HepG2 (cell line): Measurements from ENCODE around the gene TMED6. TPM values are rescaled to one million over a fixed set of nuclear protein-coding genes. Genes with fewer than 3 reads are reported as not detected.

Experiments used
- EEA1 ChIP-seq: sonication (generic); formaldehyde crosslinking; IDR thresholded peaks from 2 replicates; pipeline ENCODE4 v1.5.1; 2020; ENCODE audit warnings: mild to moderate bottlenecking, missing genetic modification reagents, borderline replicate concordance
- GATAD2A ChIP-seq: IDR thresholded peaks from 2 replicates; pipeline ENCODE4 v1.6.1; 2016
- HCFC1 ChIP-seq: fragments of 150-350 bp; IDR thresholded peaks from 2 replicates; pipeline ENCODE4 v1.6.1; 2014; ENCODE audit warnings: low read depth, low read length
- HES4 ChIP-seq: sonication (generic); formaldehyde crosslinking; IDR thresholded peaks from 2 replicates; pipeline ENCODE4 v1.9.0; 2021; ENCODE audit warnings: mild to moderate bottlenecking, missing genetic modification reagents, borderline replicate concordance
- KDM5B ChIP-seq: sonication (generic); formaldehyde crosslinking; IDR thresholded peaks from 2 replicates; pipeline ENCODE4 v1.4.0; 2020; ENCODE audit warnings: missing genetic modification reagents, mild to moderate bottlenecking, borderline replicate concordance
- MBD4 ChIP-seq: IDR thresholded peaks from 2 replicates; pipeline ENCODE4 v1.6.1; 2012; ENCODE audit warnings: low read length, inconsistent platforms, borderline replicate concordance
- MBNL3 ChIP-seq: fragments of 250-450 bp; sonication (Bioruptor Pico); conservative IDR thresholded peaks from 2 replicates; pipeline ENCODE4 v1.8.0; 2022; ENCODE audit warnings: mild to moderate bottlenecking, inconsistent platforms
- MEIS2 ChIP-seq: sonication (generic); formaldehyde crosslinking; IDR thresholded peaks from 2 replicates; pipeline ENCODE4 v1.9.0; 2021; ENCODE audit warnings: mild to moderate bottlenecking, missing genetic modification reagents
- MXD4 ChIP-seq: IDR thresholded peaks from 2 replicates; pipeline ENCODE4 v1.6.1; 2016; ENCODE audit warnings: mild to moderate bottlenecking, missing biosample characterization, missing genetic modification reagents
- NFIC ChIP-seq: IDR thresholded peaks from 2 replicates; pipeline ENCODE4 v1.6.1; 2012; ENCODE audit warnings: mild to moderate bottlenecking, low read length, inconsistent platforms
- PRDM4 ChIP-seq: sonication (generic); formaldehyde crosslinking; IDR thresholded peaks from 2 replicates; pipeline ENCODE4 v1.9.0; 2021; ENCODE audit warnings: missing genetic modification reagents, borderline replicate concordance
- RBAK ChIP-seq: sonication (generic); formaldehyde crosslinking; IDR thresholded peaks from 2 replicates; pipeline ENCODE4 v1.5.1; 2020; ENCODE audit warnings: mild to moderate bottlenecking, missing genetic modification reagents
- SIN3B ChIP-seq: fragments of 150-350 bp; IDR thresholded peaks from 2 replicates; pipeline ENCODE4 v1.6.1; 2014; ENCODE audit warnings: low read length
- SNAPC4 ChIP-seq: sonication (generic); formaldehyde crosslinking; IDR thresholded peaks from 2 replicates; pipeline ENCODE4 v1.4.0; 2020; ENCODE audit warnings: mild to moderate bottlenecking, missing genetic modification reagents
- SNAPC5 ChIP-seq: sonication (generic); formaldehyde crosslinking; IDR thresholded peaks from 2 replicates; pipeline ENCODE4 v1.8.1; 2023; ENCODE audit warnings: mild to moderate bottlenecking, missing genetic modification reagents, borderline replicate concordance
- SP4 ChIP-seq: sonication (generic); formaldehyde crosslinking; IDR thresholded peaks from 2 replicates; pipeline ENCODE4 v1.8.1; 2023; ENCODE audit warnings: mild to moderate bottlenecking, missing genetic modification reagents
- ZBTB7B ChIP-seq: sonication (generic); formaldehyde crosslinking; IDR thresholded peaks from 2 replicates; pipeline ENCODE4 v1.4.0; 2020; ENCODE audit warnings: missing genetic modification reagents
- ZNF20 ChIP-seq: sonication (generic); formaldehyde crosslinking; IDR thresholded peaks from 2 replicates; pipeline ENCODE4 v1.4.0; 2020; ENCODE audit warnings: mild to moderate bottlenecking, moderate library complexity, missing genetic modification reagents
- ZNF333 ChIP-seq: sonication (generic); formaldehyde crosslinking; IDR thresholded peaks from 2 replicates; pipeline ENCODE4 v1.4.0; 2020; ENCODE audit warnings: mild to moderate bottlenecking, missing genetic modification reagents, borderline replicate concordance
- ZNF383 ChIP-seq: sonication (generic); formaldehyde crosslinking; IDR thresholded peaks from 2 replicates; pipeline ENCODE4 v1.4.0; 2020; ENCODE audit warnings: missing genetic modification reagents, mild to moderate bottlenecking, borderline replicate concordance
- ZNF44 ChIP-seq: sonication (generic); formaldehyde crosslinking; IDR thresholded peaks from 2 replicates; pipeline ENCODE4 v1.5.1; 2020; ENCODE audit warnings: mild to moderate bottlenecking, missing genetic modification reagents
- ZNF441 ChIP-seq: sonication (generic); formaldehyde crosslinking; IDR thresholded peaks from 2 replicates; pipeline ENCODE4 v1.7.0; 2021; ENCODE audit warnings: missing genetic modification reagents, borderline replicate concordance
- ZNF446 ChIP-seq: sonication (generic); formaldehyde crosslinking; IDR thresholded peaks from 2 replicates; pipeline ENCODE4 v1.5.0; 2020; ENCODE audit warnings: mild to moderate bottlenecking, missing genetic modification reagents
- ZNF563 ChIP-seq: sonication (generic); formaldehyde crosslinking; IDR thresholded peaks from 2 replicates; pipeline ENCODE4 v1.8.0; 2022; ENCODE audit warnings: mild to moderate bottlenecking, moderate library complexity, missing genetic modification reagents
- ZNF7 ChIP-seq: IDR thresholded peaks from 2 replicates; pipeline ENCODE4 v1.6.1; 2016; ENCODE audit warnings: missing biosample characterization, missing genetic modification reagents
- polyA plus RNA-seq, 8 experiments: library from polyadenylated mRNA; depleted of rRNA in 3 of 8; stranded (reverse) in 7 of 8; unstranded in 1 of 8; fragments of >200 nt; fragmentation: Illumina TruSeq in 4 of 8; extraction: Trizol in 4 of 8; gene quantifications; 2 replicates each; pipeline versions ENCODE4 v1.2.1 to v1.2.3, GENCODE V29; 2011 to 2016; ENCODE audit warnings: low read depth in 4 of 8, missing spikeins in 1 of 8, mixed read lengths in 1 of 8; ENCODE audit not compliant: insufficient read depth in 1 of 8
- total RNA-seq, 5 experiments: library from RNA; depleted of rRNA; stranded (reverse); fragments of >200 nt; fragmentation: Illumina TruSeq; extraction: Trizol; gene quantifications; 2 replicates each; pipeline ENCODE4 v1.2.3, GENCODE V29; 2016; ENCODE audit warnings: low read depth in 1 of 5

The TMED6 gene
- total and polyA plus RNA-seq, 2 of the 13 experiments (the other 11 are each of a cell fraction or from before 2014, with no cell fraction given): 9.8 to 14.4 TPM

- TF ChIP-seq MEIS2 (CRISPR knock-in tag): peak; percentile 75; the same call in 1 of the 2 replicates
- TF ChIP-seq SP4 (CRISPR knock-in tag): 0 out of 2 replicates have a peak, but pooled peaks have one; percentile 37
- no peak for TF ChIP-seq RBAK (CRISPR knock-in tag)
- TF ChIP-seq HES4 (CRISPR knock-in tag): no peak; the same call in 1 of the 2 replicates
- 0 out of 2 replicates have a peak, but pooled peaks have one; percentile 20 for TF ChIP-seq MBD4
- 0 out of 2 replicates have a peak, but pooled peaks have one; percentile 34 for TF ChIP-seq ZNF446
- no peak for TF ChIP-seq PRDM4 (CRISPR knock-in tag)
- TF ChIP-seq ZNF44 (CRISPR knock-in tag): no peak
- no peak for TF ChIP-seq ZBTB7B (CRISPR knock-in tag)
- TF ChIP-seq EEA1 (CRISPR knock-in tag): no peak
- TF ChIP-seq KDM5B (CRISPR knock-in tag): no peak
- no peak for TF ChIP-seq ZNF7
- TF ChIP-seq MBNL3 (CRISPR knock-in tag): no peak
- TF ChIP-seq HCFC1: no peak
- TF ChIP-seq SNAPC4 (CRISPR knock-in tag): no peak
- TF ChIP-seq ZNF333 (CRISPR knock-in tag): no peak
- no peak for TF ChIP-seq ZNF20 (CRISPR knock-in tag)
- TF ChIP-seq ZNF383 (CRISPR knock-in tag): no peak
- TF ChIP-seq ZNF563: 0 out of 2 replicates have a peak, but pooled peaks have one; percentile 36
- TF ChIP-seq SNAPC5: no peak
- TF ChIP-seq ZNF441 (CRISPR knock-in tag): peak; percentile 73; the same call in 1 of the 2 replicates
- peak; percentile 74 for TF ChIP-seq GATAD2A (CRISPR knock-in tag)
- no peak; the same call in 1 of the 2 replicates for TF ChIP-seq NFIC
- no peak for TF ChIP-seq SIN3B
- TF ChIP-seq MXD4 (CRISPR knock-in tag): peak; percentile 69; the same call in 1 of the 2 replicates
Observed at GRCh38 chr16:69326172-69326873, 25.3 kb downstream of the TMED6 start (continued).
